PC-3 (cell line): ENCODE measurements around the gene YPEL2. TPM values are rescaled to one million over a fixed set of nuclear protein-coding genes. Genes with fewer than 3 reads are reported as not detected.

Source experiments
- ATAC-seq: fragments of 200-7000 bp; cut with Tn5 transposase; 2 replicates; pipeline ENCODE4 v1.9.1; 2020; ENCODE audit warnings: mild to moderate bottlenecking, moderate library complexity
- BruUV-seq: library from RNA; stranded (reverse); fragments of 400-500 nt; replicated peaks from 2 replicates; lab custom pipeline; 2021; lab: Mats Ljungman, UMichigan
- CTCF ChIA-PET: fragments of 300-600 bp; sonication (Branson Sonifier 250); formaldehyde crosslinking; loops from one replicate; lab custom pipeline; 2022; ENCODE audit warnings: antibody characterized with exemption; lab: Charles Lee
- POLR2A ChIA-PET: fragments of 300-600 bp; sonication (Branson Sonifier 250); formaldehyde crosslinking; loops from one replicate; lab custom pipeline; 2022; ENCODE audit warnings: antibody characterized with exemption; ENCODE audit not compliant: unreplicated experiment; lab: Charles Lee
- DNase-seq: peaks from one replicate; pipeline ENCODE4 v3.0.0-alpha.2; 2015
- H2AFZ ChIP-seq: fragments of 300-600 bp; sonication (generic); 2 replicates; pipeline ENCODE4 v1.6.0; 2016; ENCODE audit warnings: antibody characterized with exemption, low read length
- H3F3A ChIP-seq: fragments of 300-600 bp; sonication (generic); one replicate; pipeline ENCODE4 v1.6.0; 2017; ENCODE audit warnings: antibody characterized with exemption, low read length, control low read depth, mild to moderate bottlenecking; ENCODE audit not compliant: unreplicated experiment
- H3K27ac ChIP-seq: fragments of 300-600 bp; sonication (generic); 2 replicates; pipeline ENCODE4 v1.5.1; 2016; ENCODE audit warnings: mild to moderate bottlenecking, low read length
- H3K27me3 ChIP-seq: fragments of 300-600 bp; sonication (generic); 2 replicates; pipeline ENCODE4 v1.6.1; 2016; ENCODE audit warnings: low read length, mixed read lengths
- H3K36me3 ChIP-seq: fragments of 300-600 bp; sonication (generic); 2 replicates; pipeline ENCODE4 v1.6.1; 2016; ENCODE audit warnings: low read depth, mixed run types, low read length, mixed read lengths
- H3K4me1 ChIP-seq: fragments of 300-600 bp; sonication (generic); 2 replicates; pipeline ENCODE4 v1.5.1; 2016; ENCODE audit warnings: low read length; ENCODE audit not compliant: insufficient read depth
- H3K4me2 ChIP-seq: fragments of 300-600 bp; sonication (generic); 2 replicates; pipeline ENCODE4 v1.6.0; 2016; ENCODE audit warnings: low read length
- H3K4me3 ChIP-seq: fragments of 300-600 bp; sonication (generic); 2 replicates; pipeline ENCODE4 v1.5.1; 2016; ENCODE audit warnings: mild to moderate bottlenecking, low read length, mixed read lengths
- H3K79me2 ChIP-seq: fragments of 300-600 bp; sonication (generic); 2 replicates; pipeline ENCODE4 v1.6.1; 2017; ENCODE audit warnings: low read length, mixed read lengths
- H3K9ac ChIP-seq: fragments of 300-600 bp; sonication (generic); 2 replicates; pipeline ENCODE4 v1.6.0; 2016; ENCODE audit warnings: mild to moderate bottlenecking, low read length
- H3K9me2 ChIP-seq: fragments of 300-600 bp; sonication (generic); replicated peaks from 2 replicates; pipeline ENCODE4 v1.6.1; 2016; ENCODE audit warnings: mixed run types, low read length, mixed read lengths
- H3K9me3 ChIP-seq: fragments of 300-600 bp; sonication (generic); 2 replicates; pipeline ENCODE4 v1.6.1; 2016; ENCODE audit warnings: low read length, mixed read lengths
- H4K20me1 ChIP-seq: fragments of 300-600 bp; sonication (generic); 2 replicates; pipeline ENCODE4 v1.6.1; 2016; ENCODE audit warnings: low read length, mixed read lengths
- EZH2 ChIP-seq: fragments of 300-600 bp; sonication (generic); IDR thresholded peaks from one replicate; pipeline ENCODE4 v1.6.1; 2017; ENCODE audit warnings: antibody characterized with exemption, mild to moderate bottlenecking, low read length; ENCODE audit not compliant: unreplicated experiment
- EZH2phosphoT487 ChIP-seq: fragments of 300-600 bp; sonication (generic); IDR thresholded peaks from 2 replicates; pipeline ENCODE4 v1.6.1; 2018; ENCODE audit warnings: mild to moderate bottlenecking, antibody characterized with exemption, low read length, borderline replicate concordance
- intact Hi-C: fragments of 100-400 bp; cut with micrococcal nuclease; formaldehyde crosslinking; loops from 2 replicates; pipeline ENCODE4 v1.9.0; 2023
- total RNA-seq: library from RNA; depleted of rRNA; stranded (reverse); fragments of >200 nt; gene quantifications from 2 replicates; pipeline ENCODE4 v1.2.3, GENCODE V29; 2014
- TF ChIP-seq, protein P1 (sequence below): fragments of 300-600 bp; sonication (generic); conservative IDR thresholded peaks from 2 replicates; pipeline ENCODE4 v1.5.1; 2017; ENCODE audit warnings: antibody characterized with exemption, low read depth, mild to moderate bottlenecking, low read length

YPEL2 gene
- total RNA-seq, 1 experiment from 2014 or later, result 0.47 TPM

- peak overlapping the region; percentile 82 for H3K4me2 ChIP-seq
- no peaks in the 10 kb centered on the region for H4K20me1 ChIP-seq
- peaks cover 16% of the 10 kb centered on the region for H3K27me3 ChIP-seq
- no TSS peak for BruUV-seq
- no peaks in the 10 kb centered on the region for H3F3A ChIP-seq
- DNase-seq (peak; percentile 19), ATAC-seq (no peak)
- peak overlapping the region; percentile 82 for H3K4me3 ChIP-seq
- POLR2A ChIA-PET, result no interaction called here
- H3K9ac ChIP-seq, result no peak overlapping the region
- CTCF ChIA-PET, result no interaction called here
- no peaks in the 10 kb centered on the region for H3K9me3 ChIP-seq
- H3K36me3 ChIP-seq, result no peaks in the 10 kb centered on the region
- H3K9me2 ChIP-seq, result no peaks in the 10 kb centered on the region
- TF ChIP-seq EZH2phosphoT487, result no peak
- no peak for TF ChIP-seq EZH2
- TF ChIP-seq, protein P1, sequence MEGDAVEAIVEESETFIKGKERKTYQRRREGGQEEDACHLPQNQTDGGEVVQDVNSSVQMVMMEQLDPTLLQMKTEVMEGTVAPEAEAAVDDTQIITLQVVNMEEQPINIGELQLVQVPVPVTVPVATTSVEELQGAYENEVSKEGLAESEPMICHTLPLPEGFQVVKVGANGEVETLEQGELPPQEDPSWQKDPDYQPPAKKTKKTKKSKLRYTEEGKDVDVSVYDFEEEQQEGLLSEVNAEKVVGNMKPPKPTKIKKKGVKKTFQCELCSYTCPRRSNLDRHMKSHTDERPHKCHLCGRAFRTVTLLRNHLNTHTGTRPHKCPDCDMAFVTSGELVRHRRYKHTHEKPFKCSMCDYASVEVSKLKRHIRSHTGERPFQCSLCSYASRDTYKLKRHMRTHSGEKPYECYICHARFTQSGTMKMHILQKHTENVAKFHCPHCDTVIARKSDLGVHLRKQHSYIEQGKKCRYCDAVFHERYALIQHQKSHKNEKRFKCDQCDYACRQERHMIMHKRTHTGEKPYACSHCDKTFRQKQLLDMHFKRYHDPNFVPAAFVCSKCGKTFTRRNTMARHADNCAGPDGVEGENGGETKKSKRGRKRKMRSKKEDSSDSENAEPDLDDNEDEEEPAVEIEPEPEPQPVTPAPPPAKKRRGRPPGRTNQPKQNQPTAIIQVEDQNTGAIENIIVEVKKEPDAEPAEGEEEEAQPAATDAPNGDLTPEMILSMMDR, result no peak
- H3K4me1 ChIP-seq, result peaks cover 17% of the 10 kb centered on the region
- H2AFZ ChIP-seq, result peak overlapping the region; percentile 71
- no peaks in the 10 kb centered on the region for H3K79me2 ChIP-seq
- intact Hi-C loops, result no loop called here
- no peak overlapping the region for H3K27ac ChIP-seq
Measured at GRCh38 chr17:59332749-59333377, 1.4 kb downstream of the YPEL2 start.

DNA sequence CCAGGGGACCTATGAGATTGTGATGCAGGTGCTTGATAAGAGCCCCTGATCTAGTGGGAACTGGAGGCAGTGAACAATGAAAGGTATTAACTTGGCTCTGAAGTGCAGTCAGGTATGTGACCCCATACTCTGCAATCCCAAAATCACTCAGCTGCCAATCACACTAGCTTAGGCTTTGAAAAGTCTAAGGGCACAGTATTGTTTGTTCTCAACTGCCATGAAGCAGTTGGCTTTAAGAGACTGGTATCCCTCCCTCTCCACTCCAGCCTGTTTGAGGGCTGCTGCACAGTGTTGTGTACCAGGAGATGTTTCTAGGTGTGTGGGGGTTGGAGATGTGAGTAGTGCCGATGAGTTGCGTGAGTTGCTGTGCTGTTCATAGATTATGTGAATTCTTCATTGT, 2.4 kb downstream of the YPEL2 start:
- Histone ChIP-seq H3K4me1 (peaks cover 16% of the 10 kb centered on the region), H3K9ac (no peak overlapping the region), H3K4me3 (no peak overlapping the region), H3K9me3 (no peaks in the 10 kb centered on the region), H3K27me3 (peaks cover 16% of the 10 kb centered on the region), H3K4me2 (no peak overlapping the region), H4K20me1 (no peaks in the 10 kb centered on the region), H3K79me2 (no peaks in the 10 kb centered on the region), H3K27ac (no peak overlapping the region), H3K9me2 (no peaks in the 10 kb centered on the region), H3F3A (no peaks in the 10 kb centered on the region), H3K36me3 (no peaks in the 10 kb centered on the region), H2AFZ (no peak overlapping the region)
- ChIA-PET CTCF (interaction anchor here (0.7 kb wide), 1 partner anchor 42 kb away, joined by 14 read pairs; no protein-coding TSS in a partner anchor), POLR2A (no interaction called here)
- no peak for ATAC-seq
- TF ChIP-seq EZH2, result no peak
- TF ChIP-seq, protein P1, result no peak
- TF ChIP-seq EZH2phosphoT487, result no peak
- intact Hi-C loops, result no loop called here
- DNase-seq, result no peak
- BruUV-seq, result no TSS peak

DNA sequence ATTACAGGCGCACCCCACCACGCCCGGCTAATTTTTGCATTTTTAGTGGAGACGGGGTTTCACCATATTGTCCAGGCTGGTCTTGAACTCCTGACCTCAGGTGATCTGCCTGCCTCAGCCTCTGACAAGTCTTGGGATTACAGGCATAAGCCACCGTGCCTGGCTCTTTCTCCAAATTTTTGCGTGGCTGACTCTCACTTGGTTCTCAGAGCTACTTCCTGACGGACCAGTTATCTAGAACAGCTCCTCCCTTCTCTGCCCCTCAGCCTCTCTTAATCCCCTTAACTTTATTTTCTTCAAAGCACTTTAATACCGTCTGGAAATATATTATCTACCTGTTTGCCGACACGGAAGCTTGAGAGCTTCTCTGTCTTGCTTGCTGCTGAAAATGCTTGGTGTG, 4.2 kb downstream of the YPEL2 start:
- DNase-seq (no peak), ATAC-seq (no peak)
- Histone ChIP-seq H3K9ac (no peak overlapping the region), H3K79me2 (no peaks in the 10 kb centered on the region), H3F3A (no peaks in the 10 kb centered on the region), H3K27me3 (peaks cover 16% of the 10 kb centered on the region), H3K9me2 (no peaks in the 10 kb centered on the region), H3K4me2 (no peak overlapping the region), H4K20me1 (no peaks in the 10 kb centered on the region), H3K9me3 (no peaks in the 10 kb centered on the region), H3K4me1 (peaks cover 6% of the 10 kb centered on the region; the same call in 1 of the 2 replicates), H3K27ac (no peak overlapping the region), H3K36me3 (no peaks in the 10 kb centered on the region), H2AFZ (no peak overlapping the region), H3K4me3 (no peak overlapping the region)
- ChIA-PET POLR2A (no interaction called here), CTCF (no interaction called here)
- BruUV-seq, result no TSS peak
- TF ChIP-seq EZH2 (no peak), EZH2phosphoT487 (no peak)
- TF ChIP-seq, protein P1, result no peak
- intact Hi-C loops, result no loop called here
